ENCODE data around the gene ZNF827.

The ZNF827 gene

DNA sequence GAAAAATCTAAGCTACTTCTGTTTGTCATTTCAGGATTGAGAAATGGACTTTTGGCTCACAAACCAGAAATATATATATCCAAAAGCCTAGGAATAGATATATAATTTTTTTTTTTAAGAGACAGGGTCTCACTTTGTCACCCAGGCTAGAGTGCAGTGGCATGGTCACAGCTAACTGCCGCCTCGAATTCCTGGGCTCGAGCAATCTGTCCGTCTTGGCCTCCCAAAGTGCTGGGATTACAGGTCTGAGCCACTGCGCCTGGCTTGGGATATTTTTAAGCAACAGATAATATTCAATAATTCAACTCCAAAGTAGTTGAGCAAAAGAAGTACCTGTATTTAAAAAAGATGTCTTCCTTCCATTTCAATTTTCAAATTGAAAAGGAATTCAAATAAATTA, 146.2 kb downstream of the ZNF827 start:
- no peak for DNase-seq (ENCODE audit: low spot score)

- DNase-seq (ENCODE audit: low spot score), result no peak
These were observed 146.6 kb downstream of the ZNF827 start for GRCh38 chr4:145791988-145792387.

GRCh38 chr4:145788755-145789154, 149.9 kb downstream of the ZNF827 start:
- no peak for DNase-seq (ENCODE audit: low spot score)

DNA sequence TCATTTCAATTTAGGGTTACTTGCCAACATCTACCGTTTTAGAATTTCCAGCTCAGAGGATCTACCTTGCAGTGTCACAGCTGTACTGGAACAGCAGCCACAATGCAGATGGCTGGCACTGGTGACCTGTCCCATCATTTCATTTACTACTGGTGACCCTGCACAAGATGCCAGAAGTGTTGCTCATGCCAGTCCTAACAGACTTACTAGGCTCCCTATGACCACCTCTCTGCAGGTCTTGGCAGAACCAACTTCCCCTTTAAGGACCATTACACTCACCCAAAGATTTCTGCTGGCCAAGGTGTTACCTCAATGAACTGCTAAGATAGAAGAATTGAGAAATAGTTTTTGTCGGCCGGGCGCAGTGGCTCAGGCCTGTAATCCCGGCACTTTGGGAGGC, 151.8 kb downstream of the ZNF827 start:
- DNase-seq (ENCODE audit: low spot score), result no peak

DNA sequence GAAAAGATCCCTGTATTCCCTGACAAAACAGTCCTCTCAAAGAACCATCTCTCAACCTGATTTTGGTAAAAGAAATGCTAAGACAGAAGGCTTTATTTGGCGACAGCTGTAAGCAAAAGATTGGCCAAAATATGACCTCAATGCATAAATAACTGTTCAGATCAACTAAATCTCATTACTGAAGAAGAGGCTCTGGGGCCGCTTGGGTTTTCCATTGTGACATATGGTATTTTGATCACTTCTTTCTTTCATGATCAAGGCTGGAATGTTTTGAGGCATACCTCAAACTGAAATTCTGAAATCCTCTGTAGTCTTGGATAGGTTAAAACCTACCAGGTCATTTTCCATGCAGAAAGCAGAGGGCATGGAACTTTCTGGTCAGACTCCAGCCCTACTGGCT, 152.4 kb downstream of the ZNF827 start:
- no peak for DNase-seq (ENCODE audit: low spot score)

- no peak for DNase-seq (ENCODE audit: low spot score)
These were observed 153.1 kb downstream of the ZNF827 start for GRCh38 chr4:145785391-145786008.

DNA sequence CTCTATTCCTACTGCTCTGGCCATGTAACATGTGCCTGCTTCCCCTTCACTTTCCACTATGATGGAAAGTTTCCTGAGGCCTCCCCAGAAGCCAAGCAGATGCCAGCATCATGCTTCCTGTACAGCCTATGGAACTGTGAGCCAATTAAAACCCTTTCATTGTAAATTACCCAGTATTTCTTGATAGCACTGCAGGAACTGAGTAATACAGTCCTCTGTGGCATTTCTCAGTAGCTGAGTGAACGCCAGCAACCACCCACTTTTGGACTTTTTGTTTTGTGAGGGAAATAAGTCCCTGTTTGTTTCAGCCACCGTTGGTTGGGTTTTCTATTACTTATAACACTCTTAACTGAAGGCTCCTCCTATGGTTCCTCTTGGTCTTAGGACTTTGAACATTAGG, 154.6 kb downstream of the ZNF827 start:
- no peak for DNase-seq (ENCODE audit: low spot score)

- no peak for DNase-seq (ENCODE audit: low spot score)
These were observed 155.9 kb downstream of the ZNF827 start for GRCh38 chr4:145782756-145783155.

GRCh38 chr4:145781351-145781750, 157.3 kb downstream of the ZNF827 start:
- no peak for DNase-seq (ENCODE audit: low spot score)

GRCh38 chr4:145779319-145779801, 159.3 kb downstream of the ZNF827 start:
- no peak for DNase-seq (ENCODE audit: low spot score)

GRCh38 chr4:145776208-145776607, 162.4 kb downstream of the ZNF827 start:
- no peak for DNase-seq (ENCODE audit: low spot score)

DNA sequence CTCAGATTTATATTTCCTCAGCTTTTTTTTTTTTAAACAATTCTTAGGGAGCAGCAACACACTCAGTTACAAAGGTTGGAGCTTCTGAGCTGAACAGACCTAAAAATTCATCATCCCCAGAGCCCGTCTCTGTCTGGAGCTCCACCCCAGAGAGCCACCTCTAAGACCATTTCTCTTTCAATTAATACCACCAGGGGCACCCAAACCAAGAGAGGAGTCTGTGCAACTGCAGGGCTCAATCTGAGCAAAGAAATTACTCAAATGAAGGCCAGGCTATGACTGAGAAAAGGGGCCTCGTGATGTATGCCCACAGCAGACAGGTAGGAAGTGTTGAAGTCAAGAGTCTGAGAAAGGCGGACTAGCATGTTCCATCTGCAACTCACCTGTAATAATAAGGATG, 163.2 kb downstream of the ZNF827 start:
- DNase-seq (ENCODE audit: low spot score), result no peak

- no peak for DNase-seq (ENCODE audit: low spot score)
These were observed 164.2 kb downstream of the ZNF827 start for GRCh38 chr4:145774473-145774872.

DNA sequence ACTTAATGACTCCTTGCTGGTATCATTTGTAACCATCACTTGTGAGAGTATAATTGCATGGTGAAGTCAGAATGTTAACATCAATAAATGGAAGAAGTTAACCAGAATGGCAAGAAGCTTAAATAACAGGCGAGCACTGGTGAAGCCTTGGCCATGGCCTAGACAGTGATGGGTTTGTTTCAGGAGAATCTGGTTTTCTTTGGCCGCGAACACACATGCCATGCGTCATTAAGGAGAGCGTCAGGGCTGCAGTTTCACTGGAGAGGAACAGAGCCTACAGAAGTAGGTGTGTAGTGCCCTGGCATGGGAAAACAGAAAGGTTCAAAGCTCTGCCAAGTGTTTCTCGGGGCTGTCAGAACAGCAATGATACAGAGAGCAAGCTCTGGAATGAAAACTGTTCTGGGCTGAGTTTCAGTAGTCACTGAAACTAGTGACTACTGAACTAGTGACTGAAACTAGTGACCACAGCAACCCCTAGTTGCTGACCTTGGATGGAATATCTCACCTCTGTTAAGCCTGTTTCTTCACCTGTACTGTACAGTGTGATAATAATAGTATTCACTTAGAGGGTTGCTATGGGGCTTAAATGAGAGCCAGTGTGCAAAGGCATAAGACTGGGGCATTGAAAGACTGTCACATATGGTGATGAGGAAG, 164.9 kb downstream of the ZNF827 start:
- no peak for DNase-seq (ENCODE audit: low spot score)

- no peak for DNase-seq (ENCODE audit: low spot score)
These were observed 166.3 kb downstream of the ZNF827 start for GRCh38 chr4:145772347-145772746.

- DNase-seq (ENCODE audit: low spot score), result no peak
These were observed 168.5 kb downstream of the ZNF827 start for GRCh38 chr4:145770124-145770523.

DNA sequence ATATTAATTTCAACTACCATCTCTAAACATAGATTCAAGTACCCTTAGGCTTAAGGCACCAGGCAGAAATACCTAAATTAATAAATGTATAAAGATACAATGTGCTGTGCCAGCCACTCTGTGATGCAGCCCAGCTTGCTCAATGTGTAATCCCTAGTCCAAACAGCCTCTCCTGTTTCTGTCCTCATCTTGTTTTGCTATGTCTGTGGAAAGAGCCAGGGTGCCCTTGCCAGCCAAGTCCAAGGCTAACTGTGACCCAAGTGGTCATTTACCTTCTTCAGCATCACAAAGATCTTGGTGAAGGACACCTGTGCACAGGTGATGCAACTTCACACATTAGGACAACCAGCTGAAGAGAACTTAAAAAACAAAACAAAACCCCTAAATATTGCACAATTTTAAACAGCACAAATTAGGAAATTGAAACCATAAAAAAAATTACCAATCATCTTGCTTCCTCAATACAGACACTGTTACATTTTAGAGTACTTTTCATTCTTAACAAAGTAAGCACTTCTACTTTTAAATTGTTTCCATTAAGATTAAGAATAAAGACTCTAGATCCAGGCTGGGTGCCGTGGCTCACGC, 169.1 kb downstream of the ZNF827 start:
- DNase-seq (ENCODE audit: low spot score), result no peak

DNA sequence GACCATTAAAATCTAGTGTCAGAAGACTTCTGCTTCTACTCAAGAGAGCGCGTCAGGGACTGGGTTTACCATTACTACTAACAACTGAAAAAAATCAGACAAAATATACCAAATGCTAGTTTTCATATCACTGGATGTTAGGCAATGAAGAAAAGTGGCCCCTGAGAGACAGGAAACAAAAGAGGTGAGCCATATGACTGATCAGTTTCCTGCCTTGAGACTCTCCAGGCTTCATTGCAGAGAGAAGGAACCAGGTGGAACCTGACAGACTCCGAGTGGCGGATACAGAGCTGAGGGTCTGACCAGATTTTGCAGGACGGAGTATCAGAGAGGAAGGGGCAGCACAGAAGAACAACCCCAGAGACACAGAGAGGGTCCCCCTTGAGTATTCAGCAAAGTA, 172.3 kb downstream of the ZNF827 start:
- no peak for DNase-seq (ENCODE audit: low spot score)

DNA sequence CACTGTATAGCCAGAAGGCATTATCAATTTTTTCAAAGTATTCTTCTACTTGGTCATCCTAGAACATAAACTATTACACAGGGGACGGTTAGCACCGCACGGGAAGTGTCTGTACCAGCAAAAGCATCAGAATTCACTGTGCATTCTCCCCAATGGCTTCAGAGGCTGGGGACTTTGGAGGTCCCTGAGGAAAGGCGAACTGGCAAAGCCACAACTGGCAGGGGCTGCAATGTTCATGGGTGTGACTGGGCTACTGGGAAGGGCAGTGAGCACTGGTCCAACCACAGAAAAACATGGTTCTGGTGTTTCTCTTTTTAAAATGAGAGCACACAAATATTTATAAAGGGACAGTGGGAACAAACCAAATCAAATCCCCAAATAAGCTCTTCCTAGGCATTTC, 175.2 kb downstream of the ZNF827 start:
- DNase-seq (ENCODE audit: low spot score), result no peak

DNA sequence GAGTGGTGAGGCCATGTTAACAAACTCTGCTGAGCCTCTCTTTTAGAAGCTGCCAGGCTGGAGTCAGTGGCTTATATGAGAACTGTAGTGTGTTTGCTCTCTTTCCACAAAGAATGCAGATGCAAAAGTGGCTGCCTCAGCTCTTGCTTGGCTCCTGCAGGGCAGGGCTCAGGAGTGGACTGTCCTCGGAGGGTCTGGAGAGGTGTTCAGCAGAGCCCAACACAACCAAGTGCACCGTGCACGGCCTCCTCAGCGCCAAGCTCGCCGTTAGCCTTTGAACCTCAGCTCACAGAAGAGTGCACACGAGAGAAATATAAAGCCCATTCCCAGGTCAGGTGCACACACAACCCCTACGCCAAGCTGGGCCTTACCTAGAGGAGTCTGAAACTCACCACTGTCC, 175.9 kb downstream of the ZNF827 start:
- no peak for DNase-seq (ENCODE audit: low spot score)

DNA sequence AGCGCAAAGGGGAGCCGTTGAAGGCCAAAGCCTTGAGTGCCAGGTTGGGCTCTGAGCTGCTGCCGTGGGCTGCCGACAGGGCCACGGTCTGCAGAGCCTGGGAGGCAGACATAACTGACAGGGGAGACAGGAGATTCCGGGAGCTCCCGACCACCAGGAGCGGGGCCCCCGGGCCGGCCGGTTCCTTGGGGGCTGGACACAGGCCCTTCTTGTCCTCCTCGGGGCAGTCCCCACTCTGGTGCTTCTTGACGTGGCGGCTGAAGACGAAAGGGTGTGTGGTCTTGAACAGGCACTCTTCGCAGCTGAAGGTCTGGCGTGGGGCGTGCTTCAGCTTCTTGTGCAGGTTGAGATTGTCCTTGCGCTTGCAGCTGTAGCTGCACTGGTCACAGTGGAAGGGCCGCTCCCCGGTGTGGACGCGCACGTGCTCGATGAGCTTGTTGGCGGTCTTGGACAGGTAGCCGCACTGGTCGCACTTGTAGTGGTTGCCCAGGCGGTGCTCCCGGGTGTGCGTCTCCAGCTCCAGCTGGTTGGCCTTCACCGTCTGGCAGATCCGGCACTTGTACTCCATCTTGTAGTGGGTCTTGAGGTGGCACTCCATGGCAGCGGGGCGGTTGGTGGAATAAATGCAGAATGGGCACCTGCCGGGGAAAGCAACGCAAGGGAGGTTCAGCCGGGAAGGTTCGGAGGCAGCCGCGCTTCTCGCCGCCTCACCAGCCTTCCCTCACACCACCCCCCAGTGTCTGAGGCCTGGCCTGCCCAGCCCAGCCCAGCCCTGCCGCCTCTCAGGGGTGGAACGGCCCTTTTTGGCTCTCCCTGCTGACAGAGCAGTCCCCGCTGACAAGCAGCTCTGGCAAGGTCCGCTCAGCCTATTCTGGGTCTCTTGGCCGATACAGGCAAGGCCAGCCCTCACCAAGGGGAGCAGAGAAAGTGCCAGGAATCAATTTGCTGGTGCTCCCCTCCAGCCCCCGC, 177.4 kb downstream of the ZNF827 start:
- DNase-seq (ENCODE audit: low spot score), result no peak

DNA sequence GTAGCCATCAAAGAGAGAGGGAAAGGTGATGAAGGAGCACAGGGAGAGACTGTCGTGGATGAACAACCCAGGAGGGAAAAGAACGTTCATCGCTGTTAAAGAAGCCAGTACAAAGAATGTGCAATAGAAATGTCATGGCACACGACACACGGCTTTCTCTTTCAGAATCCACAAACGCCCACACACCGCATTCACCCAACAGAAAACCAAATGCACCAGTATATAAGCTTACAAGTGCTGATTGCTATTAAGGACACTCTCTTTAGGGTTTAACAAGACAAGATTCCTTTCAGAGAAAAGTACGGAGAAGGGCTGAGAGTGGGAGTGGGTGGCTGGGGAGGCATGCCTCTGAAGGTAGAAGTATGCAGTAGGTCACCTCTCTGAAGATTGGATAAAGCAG, 178.4 kb downstream of the ZNF827 start:
- no peak for DNase-seq (ENCODE audit: low spot score)
